ENCODE results near the gene PRKCZ. TPM values are rescaled to one million over a fixed set of nuclear protein-coding genes. Genes with fewer than 3 reads are reported as not detected.

Gene PRKCZ
- total and polyA plus RNA-seq, 2 of the 4 experiments (the other 2 are of a cell fraction) = 2.0 to 3.5 TPM

- dilution Hi-C loops (cut with HindIII; ENCODE audit: low sequenced_read_pairs, unreplicated experiment) = no loop called here
- TF ChIP-seq RFX5 (IDR thresholded peaks at IDR 0.05; ENCODE audit: low read depth, low read length) (no peak), FOS (IDR thresholded peaks at IDR 0.05; ENCODE audit: low read depth, low read length) (no peak), MXI1 (IDR thresholded peaks at IDR 0.05; ENCODE audit: borderline replicate concordance, low read depth, low read length) (no peak), SMC3 (IDR thresholded peaks at IDR 0.05; ENCODE audit: low read depth, low read length) (no peak), RAD21 (IDR thresholded peaks at IDR 0.05; ENCODE audit: low read length) (no peak), BHLHE40 (IDR thresholded peaks at IDR 0.05; ENCODE audit: low read depth, low read length) (no peak), POLR2A (IDR thresholded peaks at IDR 0.05; ENCODE audit: low read depth, low read length) (no peak), MAFK (IDR thresholded peaks at IDR 0.05; ENCODE audit: low read depth, low read length) (no peak), MAZ (IDR thresholded peaks at IDR 0.05; ENCODE audit: borderline replicate concordance, low read depth, low read length) (no peak), NFE2L2 (IDR thresholded peaks at IDR 0.05; ENCODE audit: low read depth, low read length) (no peak), CEBPB (IDR thresholded peaks at IDR 0.05; ENCODE audit: low read depth, low read length) (no peak), CHD1 (IDR thresholded peaks at IDR 0.05; ENCODE audit: low read depth, low read length) (no peak), RCOR1 (IDR thresholded peaks at IDR 0.05; ENCODE audit: insufficient replicate concordance, low read length) (no peak)
- TF ChIP-seq, protein P1, sequence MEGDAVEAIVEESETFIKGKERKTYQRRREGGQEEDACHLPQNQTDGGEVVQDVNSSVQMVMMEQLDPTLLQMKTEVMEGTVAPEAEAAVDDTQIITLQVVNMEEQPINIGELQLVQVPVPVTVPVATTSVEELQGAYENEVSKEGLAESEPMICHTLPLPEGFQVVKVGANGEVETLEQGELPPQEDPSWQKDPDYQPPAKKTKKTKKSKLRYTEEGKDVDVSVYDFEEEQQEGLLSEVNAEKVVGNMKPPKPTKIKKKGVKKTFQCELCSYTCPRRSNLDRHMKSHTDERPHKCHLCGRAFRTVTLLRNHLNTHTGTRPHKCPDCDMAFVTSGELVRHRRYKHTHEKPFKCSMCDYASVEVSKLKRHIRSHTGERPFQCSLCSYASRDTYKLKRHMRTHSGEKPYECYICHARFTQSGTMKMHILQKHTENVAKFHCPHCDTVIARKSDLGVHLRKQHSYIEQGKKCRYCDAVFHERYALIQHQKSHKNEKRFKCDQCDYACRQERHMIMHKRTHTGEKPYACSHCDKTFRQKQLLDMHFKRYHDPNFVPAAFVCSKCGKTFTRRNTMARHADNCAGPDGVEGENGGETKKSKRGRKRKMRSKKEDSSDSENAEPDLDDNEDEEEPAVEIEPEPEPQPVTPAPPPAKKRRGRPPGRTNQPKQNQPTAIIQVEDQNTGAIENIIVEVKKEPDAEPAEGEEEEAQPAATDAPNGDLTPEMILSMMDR (conservative IDR thresholded peaks at IDR 0.05; ENCODE audit: low read depth, low read length) = no peak
- TF ChIP-seq, protein P2, sequence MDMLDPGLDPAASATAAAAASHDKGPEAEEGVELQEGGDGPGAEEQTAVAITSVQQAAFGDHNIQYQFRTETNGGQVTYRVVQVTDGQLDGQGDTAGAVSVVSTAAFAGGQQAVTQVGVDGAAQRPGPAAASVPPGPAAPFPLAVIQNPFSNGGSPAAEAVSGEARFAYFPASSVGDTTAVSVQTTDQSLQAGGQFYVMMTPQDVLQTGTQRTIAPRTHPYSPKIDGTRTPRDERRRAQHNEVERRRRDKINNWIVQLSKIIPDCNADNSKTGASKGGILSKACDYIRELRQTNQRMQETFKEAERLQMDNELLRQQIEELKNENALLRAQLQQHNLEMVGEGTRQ (IDR thresholded peaks at IDR 0.05; ENCODE audit: low read depth, low read length) = no peak
These were observed 146.9 kb downstream of the PRKCZ start for GRCh38 chr1:2196901-2197638.

More at GRCh38 chr1:2196901-2197638, 146.9 kb downstream of the PRKCZ start:
- Histone ChIP-seq H2BK15ac (ENCODE audit: low read depth, low read length) (no peak overlapping the region), H3K23ac (ENCODE audit: low read depth, low read length) (no peak overlapping the region), H2AFZ (replicated peaks; ENCODE audit: low read length, poor library complexity) (no peak overlapping the region), H3K9ac (ENCODE audit: low read depth, low read length) (no peak overlapping the region), H3K4me1 (ENCODE audit: control insufficient read depth, insufficient read depth, low read length) (peaks cover 19% of the 10 kb centered on the region), H2AK9ac (replicated peaks; ENCODE audit: low read depth, low read length, poor library complexity) (peak overlapping the region; percentile 62), H3K18ac (ENCODE audit: low read depth, low read length) (no peak overlapping the region), H2BK120ac (ENCODE audit: low read depth, low read length) (no peak overlapping the region), H3K27me3 (ENCODE audit: control insufficient read depth, insufficient read depth, low read length) (no peaks in the 10 kb centered on the region), H3K36me3 (ENCODE audit: control insufficient read depth, insufficient read depth, low read length) (no peaks in the 10 kb centered on the region; the same call in 1 of the 2 replicates), H4K8ac (ENCODE audit: low read depth in 2 of 2, low read length in 2 of 2) (no peak overlapping the region), H3K9me3 (ENCODE audit: control insufficient read depth, insufficient read depth, low read length) (no peaks in the 10 kb centered on the region), H2AK5ac (ENCODE audit: low read depth, low read length) (no peak overlapping the region), H2BK20ac (ENCODE audit: low read depth, low read length) (no peak overlapping the region), H3K4ac (ENCODE audit: low read depth, low read length) (no peak overlapping the region), H4K5ac (ENCODE audit: low read depth, low read length) (no peak overlapping the region), H3K4me3 (ENCODE audit: insufficient read depth, low read depth, low read length) (no peak overlapping the region), H4K91ac (ENCODE audit: insufficient read depth, low read depth, low read length) (no peak overlapping the region), H3K27ac (ENCODE audit: insufficient read depth, low read length) (no peak overlapping the region), H2BK5ac (ENCODE audit: low read depth, low read length, poor library complexity, severe bottlenecking) (no peak overlapping the region), H3K4me2 (ENCODE audit: low read depth, low read length) (no peak overlapping the region), H3K14ac (replicated peaks; ENCODE audit: low read depth, low read length) (no peak overlapping the region), H3K56ac (ENCODE audit: extremely low read depth, insufficient read depth, low read length) (no peak overlapping the region), H4K20me1 (ENCODE audit: insufficient read depth, low read length) (no peaks in the 10 kb centered on the region), H3K79me1 (ENCODE audit: low read depth in 1 of 2, low read length in 2 of 2) (peaks cover 10 to 42% of the 10 kb centered on the region in 2 experiments), H3K9me1 (ENCODE audit: insufficient read depth, low read length) (no peaks in the 10 kb centered on the region)
- intact Hi-C loops (cut with micrococcal nuclease) (loop anchor here (5.0 kb wide), 1 partner anchor 115 kb away; no protein-coding TSS in a partner anchor), in situ Hi-C loops (cut with MboI; ENCODE audit: low sequenced_read_pairs) (loop anchor here (5.0 to 25.0 kb wide), 2 partner anchors 35 to 340 kb away; partner anchors contain the start of genes HES5 and PANK4)
- CTCF ChIA-PET = interaction anchor here (2.4 kb wide), 1 partner anchor 185 kb away, joined by 51 read pairs; no protein-coding TSS in a partner anchor
- POLR2A ChIA-PET (ENCODE audit: unreplicated experiment) = interaction anchor here (0.6 kb wide), 1 partner anchor 34 kb away, joined by 6 read pairs; no protein-coding TSS in a partner anchor
- ATAC-seq (ENCODE audit: low read depth) (no peak), DNase-seq (no peak)
- WGBS, 2 experiments (ENCODE audit: extremely low coverage in 2 of 2, insufficient read length in 1 of 2) = 71% methylated on average over 7 of the region's 17 CpGs; no CpG with 5 or more reads in 1 of the 2 experiments
- BruUV-seq (replicated peaks) = no TSS peak
